Karpas-422 (cell line): ENCODE measurements around the gene EHD4. TPM values are rescaled to one million over a fixed set of nuclear protein-coding genes. Genes with fewer than 3 reads are reported as not detected.

ENCODE experiments used
- DNase-seq: peaks from one replicate; pipeline ENCODE4 v3.0.0-alpha.2; 2015
- H2AFZ ChIP-seq: fragments of 200-600 bp; sonication (generic); 2 replicates; pipeline ENCODE4 v1.6.1; 2014; ENCODE audit warnings: antibody characterized with exemption, low read length, mixed read lengths
- H3K27ac ChIP-seq: fragments of 200-600 bp; sonication (generic); 2 replicates; pipeline ENCODE4 v1.5.1; 2014; ENCODE audit warnings: mild to moderate bottlenecking, low read length, moderate library complexity
- H3K27me3 ChIP-seq: fragments of 200-600 bp; sonication (generic); 2 replicates; pipeline ENCODE4 v1.6.1; 2014; ENCODE audit warnings: low read length, mixed read lengths
- H3K36me3 ChIP-seq: fragments of 200-600 bp; sonication (generic); 2 replicates; pipeline ENCODE4 v1.6.1; 2014; ENCODE audit warnings: low read length, mixed read lengths; ENCODE audit not compliant: insufficient read depth
- H3K4me1 ChIP-seq: fragments of 200-600 bp; sonication (generic); 2 replicates; pipeline ENCODE4 v1.6.1; 2014; ENCODE audit warnings: mild to moderate bottlenecking, low read length, mixed read lengths
- H3K4me2 ChIP-seq: fragments of 200-600 bp; sonication (generic); 2 replicates; pipeline ENCODE4 v1.6.1; 2014; ENCODE audit warnings: low read length, low read depth, mild to moderate bottlenecking; ENCODE audit not compliant: poor library complexity, severe bottlenecking
- H3K4me3 ChIP-seq: fragments of 200-600 bp; sonication (generic); 2 replicates; pipeline ENCODE4 v1.5.1; 2014; ENCODE audit warnings: mild to moderate bottlenecking, antibody characterized with exemption, low read length, mixed read lengths
- H3K79me2 ChIP-seq: fragments of 200-600 bp; sonication (generic); 2 replicates; pipeline ENCODE4 v1.6.1; 2014; ENCODE audit warnings: mild to moderate bottlenecking, low read length, mixed read lengths
- H3K9ac ChIP-seq: fragments of 200-600 bp; sonication (generic); 2 replicates; pipeline ENCODE4 v1.6.0; 2014; ENCODE audit warnings: low read length
- H3K9me2 ChIP-seq: fragments of 200-600 bp; sonication (generic), shearing (Covaris generic); replicated peaks from 2 replicates; pipeline ENCODE4 v1.6.0; 2014; ENCODE audit warnings: mild to moderate bottlenecking, low read length, moderate library complexity; ENCODE audit not compliant: insufficient read depth
- H3K9me3 ChIP-seq: fragments of 300-700, 200-600 bp; sonication (generic); 2 replicates; pipeline ENCODE4 v1.6.1; 2014; ENCODE audit warnings: low read length, mixed read lengths
- H4K20me1 ChIP-seq: fragments of 200-600 bp; sonication (generic); 2 replicates; pipeline ENCODE4 v1.6.1; 2014; ENCODE audit warnings: mild to moderate bottlenecking, antibody characterized with exemption, low read length, low read depth; ENCODE audit not compliant: insufficient read depth
- total RNA-seq: library from RNA; depleted of rRNA; stranded (reverse); fragments of >200 nt; shearing (Covaris generic); gene quantifications from 2 replicates; pipeline ENCODE4 v1.2.3, GENCODE V29; 2014; ENCODE audit warnings: low replicate concordance

The EHD4 gene
- total RNA-seq, 1 experiment from 2014 or later = 19.9 TPM

- no peaks in the 10 kb centered on the region for H3K36me3 ChIP-seq
- H3K9me3 ChIP-seq = no peaks in the 10 kb centered on the region
- no peaks in the 10 kb centered on the region for H3K9me2 ChIP-seq
- H3K79me2 ChIP-seq = no peaks in the 10 kb centered on the region
- no peak overlapping the region for H3K9ac ChIP-seq
- no peaks in the 10 kb centered on the region for H4K20me1 ChIP-seq
- no peaks in the 10 kb centered on the region for H3K27me3 ChIP-seq
- no peak for DNase-seq
- no peaks in the 10 kb centered on the region for H3K4me1 ChIP-seq
- H3K4me2 ChIP-seq = no peak overlapping the region
- H2AFZ ChIP-seq = no peak overlapping the region
- no peak overlapping the region for H3K4me3 ChIP-seq
- H3K27ac ChIP-seq = no peak overlapping the region
These were observed 115.6 kb downstream of the EHD4 start for GRCh38 chr15:41856716-41857115.

GRCh38 chr15:41856262-41856661 is 116.1 kb downstream of the EHD4 start:
- H3K4me3 ChIP-seq = no peak overlapping the region
- no peaks in the 10 kb centered on the region for H3K9me3 ChIP-seq
- H2AFZ ChIP-seq = no peak overlapping the region
- no peaks in the 10 kb centered on the region for H3K79me2 ChIP-seq
- no peaks in the 10 kb centered on the region for H4K20me1 ChIP-seq
- no peaks in the 10 kb centered on the region for H3K27me3 ChIP-seq
- H3K9ac ChIP-seq = no peak overlapping the region
- H3K27ac ChIP-seq = no peak overlapping the region
- no peaks in the 10 kb centered on the region for H3K9me2 ChIP-seq
- no peak for DNase-seq
- H3K36me3 ChIP-seq = no peaks in the 10 kb centered on the region
- H3K4me2 ChIP-seq = no peak overlapping the region
- no peaks in the 10 kb centered on the region for H3K4me1 ChIP-seq

DNA sequence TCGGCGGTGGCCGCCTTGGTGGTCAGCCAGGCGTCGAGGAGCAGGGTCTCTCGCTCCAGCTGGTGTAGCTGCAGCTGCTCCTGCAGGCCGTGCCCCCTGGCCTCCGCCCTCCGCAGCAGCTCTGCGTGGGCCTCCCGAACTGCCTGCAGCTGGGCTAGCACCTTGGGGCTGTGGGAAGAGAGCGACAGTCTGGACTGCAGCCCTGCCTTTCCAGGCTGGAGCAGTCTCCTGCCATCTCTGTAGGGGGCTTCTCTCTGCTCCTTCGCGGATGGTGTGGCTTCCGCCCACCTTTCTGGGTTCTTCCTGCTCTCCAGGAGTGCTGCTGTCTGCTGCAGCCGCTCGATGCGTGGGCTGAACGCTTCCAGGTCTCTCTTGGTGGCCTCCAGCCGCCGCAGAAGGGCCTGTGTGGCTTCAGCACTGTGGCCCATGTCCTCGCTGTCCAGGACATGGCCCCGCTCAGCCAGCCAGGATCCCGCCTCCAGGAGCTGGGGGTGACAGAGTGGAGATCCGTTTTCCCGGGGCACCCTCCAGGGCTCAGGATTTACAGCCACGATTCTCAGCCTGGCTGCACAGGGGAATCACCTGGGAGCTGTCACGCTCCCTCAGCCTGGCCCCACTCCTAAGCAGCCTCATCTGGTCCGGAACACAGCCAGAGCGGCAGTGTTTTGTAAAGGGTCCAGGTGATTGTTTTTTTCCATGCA is 116.9 kb downstream of the EHD4 start:
- Histone ChIP-seq H3K4me1 (no peaks in the 10 kb centered on the region), H3K27me3 (no peaks in the 10 kb centered on the region), H3K79me2 (no peaks in the 10 kb centered on the region), H3K9me2 (no peaks in the 10 kb centered on the region), H3K27ac (no peak overlapping the region), H3K36me3 (no peaks in the 10 kb centered on the region), H2AFZ (no peak overlapping the region), H4K20me1 (no peaks in the 10 kb centered on the region), H3K4me2 (no peak overlapping the region), H3K9ac (no peak overlapping the region), H3K4me3 (no peak overlapping the region), H3K9me3 (no peaks in the 10 kb centered on the region)
- DNase-seq = no peak

- H3K79me2 ChIP-seq = no peaks in the 10 kb centered on the region
- no peak overlapping the region for H3K27ac ChIP-seq
- no peak overlapping the region for H3K4me2 ChIP-seq
- H3K27me3 ChIP-seq = no peaks in the 10 kb centered on the region
- H3K9me3 ChIP-seq = no peaks in the 10 kb centered on the region
- no peaks in the 10 kb centered on the region for H4K20me1 ChIP-seq
- H3K9me2 ChIP-seq = no peaks in the 10 kb centered on the region
- DNase-seq = no peak
- no peaks in the 10 kb centered on the region for H3K36me3 ChIP-seq
- no peak overlapping the region for H2AFZ ChIP-seq
- no peak overlapping the region for H3K9ac ChIP-seq
- no peaks in the 10 kb centered on the region for H3K4me1 ChIP-seq
- H3K4me3 ChIP-seq = no peak overlapping the region
These were observed 117.9 kb downstream of the EHD4 start for GRCh38 chr15:41854443-41854842.

- H3K36me3 ChIP-seq = no peaks in the 10 kb centered on the region
- no peak overlapping the region for H3K27ac ChIP-seq
- H3K4me1 ChIP-seq = no peaks in the 10 kb centered on the region
- H3K79me2 ChIP-seq = no peaks in the 10 kb centered on the region
- no peak overlapping the region for H2AFZ ChIP-seq
- no peak overlapping the region for H3K4me2 ChIP-seq
- H3K9ac ChIP-seq = no peak overlapping the region
- no peaks in the 10 kb centered on the region for H3K9me3 ChIP-seq
- H4K20me1 ChIP-seq = no peaks in the 10 kb centered on the region
- no peaks in the 10 kb centered on the region for H3K27me3 ChIP-seq
- no peak for DNase-seq
- no peaks in the 10 kb centered on the region for H3K9me2 ChIP-seq
- H3K4me3 ChIP-seq = no peak overlapping the region
These were observed 118.5 kb downstream of the EHD4 start for GRCh38 chr15:41853831-41854230.

DNA sequence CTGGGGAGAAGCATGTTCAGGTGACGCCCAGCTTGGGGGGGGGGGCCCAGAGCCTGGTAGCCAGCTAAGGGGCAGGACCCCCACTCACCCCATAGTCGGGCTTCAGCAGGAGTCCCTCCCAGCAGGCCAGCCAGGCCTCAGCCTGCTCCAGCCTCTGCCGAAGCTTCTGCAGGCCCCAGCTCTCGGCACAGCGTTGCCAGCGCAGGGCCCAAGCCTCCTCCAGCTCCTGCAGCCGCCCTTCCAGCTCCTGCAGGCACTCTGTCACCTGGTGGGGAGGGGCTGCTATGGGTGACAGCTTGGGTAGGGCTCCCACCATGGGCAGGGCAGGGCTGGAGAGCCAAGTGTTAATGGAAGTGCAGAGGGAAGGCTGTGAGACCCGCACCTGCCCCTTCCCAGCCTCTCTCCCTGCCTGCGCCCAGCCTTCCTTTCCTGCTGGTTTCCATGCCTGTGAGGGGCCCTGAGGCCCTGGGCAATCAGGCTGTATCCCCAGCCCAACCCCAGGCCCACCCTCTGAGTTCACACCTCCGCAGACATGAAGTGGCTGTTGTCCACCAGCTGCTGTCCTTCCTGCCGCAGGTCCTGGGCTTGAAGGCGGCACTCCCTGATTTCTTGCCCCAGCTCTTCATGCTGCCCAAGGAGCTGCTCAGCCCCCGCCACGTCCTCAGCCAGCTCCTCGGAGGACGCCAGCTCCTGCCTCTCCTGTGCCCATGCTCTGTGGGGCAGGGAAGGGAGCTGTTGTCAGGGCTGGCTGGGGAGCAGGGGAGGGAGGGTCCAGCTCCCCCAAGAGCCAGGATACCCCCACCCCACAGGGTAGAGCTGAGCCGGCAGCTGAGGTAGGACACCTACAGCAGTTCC is 119.4 kb downstream of the EHD4 start:
- H3K27ac ChIP-seq = no peak overlapping the region
- no peaks in the 10 kb centered on the region for H3K79me2 ChIP-seq
- H3K9ac ChIP-seq = no peak overlapping the region
- H3K4me1 ChIP-seq = no peaks in the 10 kb centered on the region
- H3K9me2 ChIP-seq = no peaks in the 10 kb centered on the region
- no peaks in the 10 kb centered on the region for H3K36me3 ChIP-seq
- H4K20me1 ChIP-seq = no peaks in the 10 kb centered on the region
- H3K4me3 ChIP-seq = no peak overlapping the region
- no peaks in the 10 kb centered on the region for H3K27me3 ChIP-seq
- no peak overlapping the region for H3K4me2 ChIP-seq
- no peak for DNase-seq
- H2AFZ ChIP-seq = no peak overlapping the region
- no peaks in the 10 kb centered on the region for H3K9me3 ChIP-seq

- Histone ChIP-seq H3K4me1 (no peaks in the 10 kb centered on the region), H3K4me2 (no peak overlapping the region), H3K9ac (no peak overlapping the region), H2AFZ (no peak overlapping the region), H3K79me2 (no peaks in the 10 kb centered on the region), H3K27me3 (no peaks in the 10 kb centered on the region), H3K36me3 (no peaks in the 10 kb centered on the region), H3K27ac (no peak overlapping the region), H3K9me2 (no peaks in the 10 kb centered on the region), H4K20me1 (no peaks in the 10 kb centered on the region), H3K4me3 (no peak overlapping the region), H3K9me3 (no peaks in the 10 kb centered on the region)
- peak; percentile 46 for DNase-seq
These were observed 120.5 kb downstream of the EHD4 start for GRCh38 chr15:41851755-41852370.

DNA sequence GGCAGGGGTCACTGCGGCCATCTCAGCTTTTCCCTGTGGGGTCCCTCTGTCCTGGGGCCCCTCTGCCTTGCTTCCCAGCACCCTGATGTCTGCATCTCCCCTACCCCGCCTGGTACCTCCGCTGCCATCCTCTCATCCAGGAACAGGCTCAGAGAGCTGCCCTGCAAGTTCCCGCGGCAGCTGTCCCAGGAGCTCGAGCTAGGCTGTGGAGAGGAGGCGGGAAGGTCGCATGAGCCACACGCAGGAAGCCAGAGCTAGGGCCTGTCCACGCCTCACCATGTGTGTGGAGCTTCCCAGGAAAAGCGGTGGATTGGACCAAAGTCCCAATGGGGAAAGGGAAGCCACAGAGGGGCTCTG is 121.2 kb downstream of the EHD4 start:
- Histone ChIP-seq H2AFZ (no peak overlapping the region), H3K36me3 (no peaks in the 10 kb centered on the region), H3K4me2 (no peak overlapping the region), H3K9me2 (no peaks in the 10 kb centered on the region), H3K4me1 (no peaks in the 10 kb centered on the region), H3K9ac (no peak overlapping the region), H3K79me2 (no peaks in the 10 kb centered on the region), H3K9me3 (no peaks in the 10 kb centered on the region), H3K27ac (no peak overlapping the region), H4K20me1 (no peaks in the 10 kb centered on the region), H3K27me3 (no peaks in the 10 kb centered on the region), H3K4me3 (no peak overlapping the region)
- no peak for DNase-seq
